Measurements from ENCODE around the gene PKD2L1.

DNA sequence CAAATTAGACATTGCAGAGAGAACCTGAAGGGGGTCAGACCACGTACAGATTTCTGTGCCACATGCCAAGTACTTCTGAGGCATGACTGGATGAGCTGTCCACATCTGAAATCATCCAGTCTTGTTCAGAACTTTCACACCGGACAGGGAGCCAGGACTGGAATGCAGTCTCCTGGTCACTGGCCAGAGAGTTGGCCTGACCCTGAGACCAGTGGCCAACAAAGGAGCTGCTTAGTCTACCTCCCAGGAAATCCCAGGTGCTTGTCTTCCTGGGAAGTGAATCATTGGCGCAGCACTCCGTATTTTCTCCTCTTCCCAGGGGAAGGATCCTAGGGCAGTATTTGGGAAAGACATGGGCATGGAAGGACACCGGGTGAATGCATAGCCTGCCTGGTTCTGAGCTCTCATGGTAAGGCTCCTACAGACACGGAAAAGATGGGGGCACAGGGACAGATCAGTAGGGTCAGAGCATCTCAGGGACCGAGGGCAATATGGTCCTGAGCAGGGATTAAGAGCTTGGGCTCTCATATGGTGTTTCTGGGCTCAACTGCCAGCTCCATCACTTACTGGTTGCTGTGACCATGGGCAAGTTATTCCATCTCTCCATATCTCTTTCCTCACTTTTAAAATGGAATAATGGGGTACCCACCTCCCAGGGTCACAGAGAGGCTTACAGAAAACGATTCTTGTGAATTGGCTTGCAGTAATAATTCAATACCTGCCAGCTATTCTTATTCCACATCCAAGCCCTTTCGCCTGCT is 15.7 kb upstream of the PKD2L1 start:
- no peak for TF ChIP-seq HDGF (IDR thresholded peaks at IDR 0.05; ENCODE audit: borderline replicate concordance)
- TF ChIP-seq, protein P1, sequence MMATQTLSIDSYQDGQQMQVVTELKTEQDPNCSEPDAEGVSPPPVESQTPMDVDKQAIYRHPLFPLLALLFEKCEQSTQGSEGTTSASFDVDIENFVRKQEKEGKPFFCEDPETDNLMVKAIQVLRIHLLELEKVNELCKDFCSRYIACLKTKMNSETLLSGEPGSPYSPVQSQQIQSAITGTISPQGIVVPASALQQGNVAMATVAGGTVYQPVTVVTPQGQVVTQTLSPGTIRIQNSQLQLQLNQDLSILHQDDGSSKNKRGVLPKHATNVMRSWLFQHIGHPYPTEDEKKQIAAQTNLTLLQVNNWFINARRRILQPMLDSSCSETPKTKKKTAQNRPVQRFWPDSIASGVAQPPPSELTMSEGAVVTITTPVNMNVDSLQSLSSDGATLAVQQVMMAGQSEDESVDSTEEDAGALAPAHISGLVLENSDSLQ (IDR thresholded peaks at IDR 0.05) = no peak
- no peak for TF ChIP-seq LEF1 (IDR thresholded peaks at IDR 0.05; ENCODE audit: borderline replicate concordance)
- TF ChIP-seq L3MBTL2 (conservative IDR thresholded peaks at IDR 0.05) = no peak
- TF ChIP-seq SP1 (IDR thresholded peaks at IDR 0.05) = no peak
- TF ChIP-seq BHLHE40 (IDR thresholded peaks at IDR 0.05; ENCODE audit: borderline replicate concordance) = no peak
- TF ChIP-seq FOXM1 (IDR thresholded peaks at IDR 0.05; ENCODE audit: borderline replicate concordance) = no peak
- no peak for TF ChIP-seq SUZ12 (IDR thresholded peaks at IDR 0.05)
- TF ChIP-seq TARDBP (IDR thresholded peaks at IDR 0.05) = no peak
- no peak for TF ChIP-seq CTBP1 (IDR thresholded peaks at IDR 0.05; ENCODE audit: borderline replicate concordance)
- no peak for TF ChIP-seq ZNF384 (IDR thresholded peaks at IDR 0.05)
- no peak for TF ChIP-seq FOXK2 (IDR thresholded peaks at IDR 0.05)
- TF ChIP-seq FOXA1 (IDR thresholded peaks at IDR 0.05) = no peak
- TF ChIP-seq ELF4 (IDR thresholded peaks at IDR 0.05) = no peak
